HG03521 (cell line): Measurements from ENCODE around the gene PRRC2A.

ENCODE experiments used
- ATAC-seq: cut with Tn5 transposase; IDR thresholded peaks from one replicate; pipeline ENCODE4 v1.9.1; 2021; ENCODE audit warnings: mild to moderate bottlenecking, moderate library complexity; ENCODE audit not compliant: unreplicated experiment

Gene PRRC2A

GRCh38 chr6:31622684-31623091, 2.2 kb downstream of the PRRC2A start:
- no peak for ATAC-seq

- no peak for ATAC-seq
Observed at GRCh38 chr6:31624070-31624469, 3.6 kb downstream of the PRRC2A start.

GRCh38 chr6:31626952-31627351, 6.4 kb downstream of the PRRC2A start:
- ATAC-seq: no peak

GRCh38 chr6:31627690-31628287, 7.3 kb downstream of the PRRC2A start:
- ATAC-seq: no peak

- ATAC-seq: no peak
Observed at GRCh38 chr6:31629014-31629413, 8.5 kb downstream of the PRRC2A start.

GRCh38 chr6:31630177-31630934, 9.8 kb downstream of the PRRC2A start:
- ATAC-seq: no peak

- no peak for ATAC-seq
Observed at GRCh38 chr6:31631209-31631608, 10.7 kb downstream of the PRRC2A start.

GRCh38 chr6:31631681-31632278, 11.3 kb downstream of the PRRC2A start:
- ATAC-seq: no peak

GRCh38 chr6:31632279-31632946, 11.9 kb downstream of the PRRC2A start:
- no peak for ATAC-seq

- ATAC-seq: no peak
Observed at GRCh38 chr6:31633447-31633846, 12.9 kb downstream of the PRRC2A start.

GRCh38 chr6:31634131-31634530, 13.6 kb downstream of the PRRC2A start:
- no peak for ATAC-seq

- ATAC-seq: no peak
Observed at GRCh38 chr6:31634969-31635575, 14.6 kb downstream of the PRRC2A start.

- no peak for ATAC-seq
Observed at GRCh38 chr6:31636698-31637596, 16.4 kb downstream of the PRRC2A start.

GRCh38 chr6:31639043-31639442, 18.5 kb downstream of the PRRC2A start:
- ATAC-seq: no peak

GRCh38 chr6:31639449-31639861, 18.9 kb downstream of the PRRC2A start:
- no peak for ATAC-seq

GRCh38 chr6:31640612-31641011, 20.1 kb downstream of the PRRC2A start:
- no peak for ATAC-seq

- ATAC-seq: no peak
Observed at GRCh38 chr6:31641370-31641769, 20.9 kb downstream of the PRRC2A start.

GRCh38 chr6:31642798-31643570, 22.5 kb downstream of the PRRC2A start:
- no peak for ATAC-seq

- ATAC-seq: no peak
Observed at GRCh38 chr6:31643818-31644454, 23.4 kb downstream of the PRRC2A start.
